ENCODE results near the gene TAGLN3.

TAGLN3 gene

GRCh38 chr3:112047264-112047663 lies 48.5 kb downstream of the TAGLN3 start:
- no peak overlapping the region for H3K4me3 ChIP-seq (ENCODE audit: low read depth, low read length)
- TF ChIP-seq, protein P1, sequence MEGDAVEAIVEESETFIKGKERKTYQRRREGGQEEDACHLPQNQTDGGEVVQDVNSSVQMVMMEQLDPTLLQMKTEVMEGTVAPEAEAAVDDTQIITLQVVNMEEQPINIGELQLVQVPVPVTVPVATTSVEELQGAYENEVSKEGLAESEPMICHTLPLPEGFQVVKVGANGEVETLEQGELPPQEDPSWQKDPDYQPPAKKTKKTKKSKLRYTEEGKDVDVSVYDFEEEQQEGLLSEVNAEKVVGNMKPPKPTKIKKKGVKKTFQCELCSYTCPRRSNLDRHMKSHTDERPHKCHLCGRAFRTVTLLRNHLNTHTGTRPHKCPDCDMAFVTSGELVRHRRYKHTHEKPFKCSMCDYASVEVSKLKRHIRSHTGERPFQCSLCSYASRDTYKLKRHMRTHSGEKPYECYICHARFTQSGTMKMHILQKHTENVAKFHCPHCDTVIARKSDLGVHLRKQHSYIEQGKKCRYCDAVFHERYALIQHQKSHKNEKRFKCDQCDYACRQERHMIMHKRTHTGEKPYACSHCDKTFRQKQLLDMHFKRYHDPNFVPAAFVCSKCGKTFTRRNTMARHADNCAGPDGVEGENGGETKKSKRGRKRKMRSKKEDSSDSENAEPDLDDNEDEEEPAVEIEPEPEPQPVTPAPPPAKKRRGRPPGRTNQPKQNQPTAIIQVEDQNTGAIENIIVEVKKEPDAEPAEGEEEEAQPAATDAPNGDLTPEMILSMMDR (IDR thresholded peaks at IDR 0.05; ENCODE audit: low read depth, low read length), result no peak

DNA sequence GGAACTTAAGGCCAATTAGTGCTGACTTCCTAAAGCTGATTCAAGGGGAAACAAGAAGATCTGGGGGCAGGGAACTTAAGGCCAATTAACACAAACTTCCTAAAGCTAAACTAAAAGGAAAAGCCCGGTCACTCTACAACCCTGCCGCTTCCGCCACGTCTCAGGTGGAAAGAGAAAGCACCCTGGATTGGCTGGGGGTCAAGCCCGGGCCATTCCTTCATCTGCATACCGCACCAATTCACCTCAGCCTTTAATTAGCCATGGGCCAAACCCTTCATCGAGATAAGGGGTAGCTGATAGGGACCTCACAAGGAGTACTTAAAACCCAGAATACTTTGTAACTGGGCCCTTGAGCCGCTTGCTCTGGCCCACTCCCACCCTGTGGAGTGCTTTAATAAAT lies 50.2 kb downstream of the TAGLN3 start:
- TF ChIP-seq, protein P1 (IDR thresholded peaks at IDR 0.05; ENCODE audit: low read depth, low read length), result no peak
- no peak overlapping the region for H3K4me3 ChIP-seq (ENCODE audit: low read depth, low read length)

GRCh38 chr3:112053229-112053628 lies 54.5 kb downstream of the TAGLN3 start:
- TF ChIP-seq, protein P1 (IDR thresholded peaks at IDR 0.05; ENCODE audit: low read depth, low read length), result no peak
- no peak overlapping the region for H3K4me3 ChIP-seq (ENCODE audit: low read depth, low read length)

GRCh38 chr3:112056451-112056929 lies 57.8 kb downstream of the TAGLN3 start:
- TF ChIP-seq, protein P1 (IDR thresholded peaks at IDR 0.05; ENCODE audit: low read depth, low read length), result no peak
- H3K4me3 ChIP-seq (ENCODE audit: low read depth, low read length), result no peak overlapping the region

GRCh38 chr3:112059497-112059896 lies 60.8 kb downstream of the TAGLN3 start:
- TF ChIP-seq, protein P1 (IDR thresholded peaks at IDR 0.05; ENCODE audit: low read depth, low read length), result no peak
- no peak overlapping the region for H3K4me3 ChIP-seq (ENCODE audit: low read depth, low read length)

DNA sequence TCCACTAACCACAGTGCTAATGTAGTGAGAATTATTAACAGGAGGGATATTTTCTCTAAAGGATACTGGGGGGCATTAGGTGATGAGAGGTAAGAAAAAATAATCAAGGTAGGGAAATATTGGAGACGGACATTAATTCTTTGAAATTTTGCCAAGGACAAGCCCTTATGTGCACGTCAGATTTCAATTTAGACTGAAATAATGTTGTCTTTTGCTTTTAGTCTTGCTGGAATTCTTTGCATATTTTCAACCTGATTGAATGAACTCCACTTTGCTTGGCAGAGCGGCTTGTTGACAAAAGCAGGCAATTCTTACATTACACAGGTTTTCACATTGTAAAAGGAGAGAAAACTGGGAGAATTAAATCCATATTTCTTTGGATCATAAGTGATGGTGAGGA lies 62.4 kb downstream of the TAGLN3 start:
- H3K4me3 ChIP-seq (ENCODE audit: low read depth, low read length), result no peak overlapping the region
- TF ChIP-seq, protein P1 (IDR thresholded peaks at IDR 0.05; ENCODE audit: low read depth, low read length), result no peak
